CD4-positive, alpha-beta T cell treated with Interleukin-2 at 100 ng/mL for 4 hours (primary cell): ENCODE measurements around the gene PFAS.
A peak's percentile ranks its signal among the peaks of the same experiment; 100 is the strongest.
"Not testable (repeated sequence)": the region's sequence is repeated elsewhere in the genome, so short reads cannot be mapped to it uniquely, and the experiment has no call there.

ENCODE experiments used
- DNase-seq: peaks from one replicate; pipeline ENCODE4 v3.0.0-alpha.2; 2020; ENCODE audit warnings: low spot score

The PFAS gene

DNA sequence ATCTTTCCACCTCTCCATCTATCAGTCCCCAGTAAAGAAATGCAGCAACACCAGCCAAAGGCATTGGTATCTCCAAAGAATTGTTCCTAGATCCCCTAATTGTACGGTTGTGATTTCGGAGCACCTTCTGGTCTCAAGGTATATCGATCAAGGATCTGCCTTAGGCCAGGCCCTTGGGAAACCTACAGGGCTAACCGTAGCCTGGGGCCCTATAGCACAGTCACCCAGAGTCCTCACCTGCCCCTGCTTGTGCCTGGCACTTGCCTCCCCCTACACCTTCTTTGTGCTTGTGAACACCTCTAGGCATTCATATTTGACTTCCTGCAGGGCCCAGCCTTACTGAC lies 21.9 kb upstream of the PFAS start:
- DNase-seq = no peak

- no peak for DNase-seq
Measured at GRCh38 chr17:8231701-8232100, 17.4 kb upstream of the PFAS start.

DNA sequence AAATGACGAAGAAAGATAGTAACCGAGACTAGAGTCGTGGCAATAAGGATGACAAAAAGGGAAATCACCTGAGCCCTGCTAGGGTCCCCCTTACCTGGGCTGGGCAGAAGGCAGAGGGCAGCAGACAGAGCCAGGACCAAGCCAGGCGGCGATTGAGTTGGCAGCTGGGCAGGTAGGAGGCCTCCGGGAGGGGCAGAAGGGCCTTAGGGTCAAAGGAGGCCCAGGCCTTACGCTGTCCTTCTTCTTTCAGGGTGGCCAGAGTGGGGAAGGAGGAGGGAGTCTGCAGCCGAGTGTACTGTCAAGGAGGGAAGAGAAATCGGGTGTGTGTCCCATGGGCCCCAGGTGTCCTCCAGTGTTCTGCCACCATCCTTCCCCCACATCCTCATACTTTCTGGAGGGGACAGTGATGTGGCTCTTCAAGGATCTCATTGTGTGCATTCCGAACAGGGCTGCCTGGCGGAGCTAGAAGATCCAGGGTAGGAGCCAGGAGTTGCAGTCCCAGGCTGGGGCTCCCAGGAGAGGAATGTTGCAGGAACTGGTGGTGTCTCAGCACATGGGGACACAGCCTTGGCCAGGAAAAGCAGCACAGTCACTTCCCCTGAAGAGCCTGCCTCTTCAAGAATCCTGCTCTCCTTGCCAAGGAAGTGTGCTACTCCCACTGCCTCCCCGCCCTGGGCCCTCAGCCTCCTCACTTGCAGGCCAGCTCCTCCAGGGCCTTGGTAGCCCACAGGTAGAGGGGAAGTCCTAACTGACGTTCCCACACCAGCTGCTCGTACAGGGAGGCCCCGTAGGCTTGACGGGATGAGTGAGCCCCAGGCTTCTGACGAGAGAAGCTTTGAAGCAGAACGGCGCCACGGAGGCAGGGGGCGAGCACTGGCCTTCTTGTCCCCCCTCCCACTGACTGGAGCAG lies 14.5 kb upstream of the PFAS start:
- no peak for DNase-seq

- DNase-seq = no peak
Measured at GRCh38 chr17:8235676-8236075, 13.4 kb upstream of the PFAS start.

DNA sequence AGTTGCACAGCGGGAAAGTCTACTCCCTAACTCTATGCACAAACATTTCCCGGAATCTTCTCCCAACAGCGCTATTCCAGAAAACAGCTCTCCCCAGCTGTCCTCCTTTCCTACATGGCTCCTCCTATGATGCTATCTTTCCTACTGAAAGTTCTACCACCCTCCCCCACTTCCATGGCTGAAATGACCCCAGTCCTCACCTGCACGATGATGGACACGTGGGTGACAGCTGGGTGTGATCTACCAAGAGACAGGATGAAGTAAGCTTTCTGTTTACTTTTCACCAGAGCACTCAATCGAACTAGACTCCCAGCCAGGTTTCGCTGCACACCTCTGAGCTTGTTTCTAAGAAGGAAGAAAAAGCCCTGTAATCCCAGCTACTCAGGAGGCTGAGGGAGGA lies 11.9 kb upstream of the PFAS start:
- DNase-seq = no peak

- no peak for DNase-seq
Measured at GRCh38 chr17:8237886-8238285, 11.2 kb upstream of the PFAS start.

- DNase-seq = peak; percentile 28
Measured at GRCh38 chr17:8243827-8244226, 5.3 kb upstream of the PFAS start.

DNA sequence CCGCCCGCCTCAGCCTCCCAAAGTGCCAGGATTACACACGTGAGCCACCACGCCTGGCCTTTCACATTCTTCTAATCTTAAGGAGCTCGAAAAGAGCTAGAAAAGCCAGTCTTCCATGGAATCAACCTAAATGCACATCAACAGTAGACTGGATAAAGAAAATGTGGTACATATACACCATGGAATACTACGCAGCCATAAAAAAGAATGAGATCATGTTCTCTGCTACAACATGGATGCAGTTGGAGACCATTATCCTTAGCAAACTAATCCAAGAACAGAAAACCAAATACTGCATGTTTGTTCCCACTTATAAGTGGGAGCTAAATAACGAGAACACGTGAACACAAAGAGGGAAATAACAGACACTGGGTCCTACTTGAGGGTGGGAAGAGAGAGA lies 4.3 kb upstream of the PFAS start:
- DNase-seq = no peak

DNA sequence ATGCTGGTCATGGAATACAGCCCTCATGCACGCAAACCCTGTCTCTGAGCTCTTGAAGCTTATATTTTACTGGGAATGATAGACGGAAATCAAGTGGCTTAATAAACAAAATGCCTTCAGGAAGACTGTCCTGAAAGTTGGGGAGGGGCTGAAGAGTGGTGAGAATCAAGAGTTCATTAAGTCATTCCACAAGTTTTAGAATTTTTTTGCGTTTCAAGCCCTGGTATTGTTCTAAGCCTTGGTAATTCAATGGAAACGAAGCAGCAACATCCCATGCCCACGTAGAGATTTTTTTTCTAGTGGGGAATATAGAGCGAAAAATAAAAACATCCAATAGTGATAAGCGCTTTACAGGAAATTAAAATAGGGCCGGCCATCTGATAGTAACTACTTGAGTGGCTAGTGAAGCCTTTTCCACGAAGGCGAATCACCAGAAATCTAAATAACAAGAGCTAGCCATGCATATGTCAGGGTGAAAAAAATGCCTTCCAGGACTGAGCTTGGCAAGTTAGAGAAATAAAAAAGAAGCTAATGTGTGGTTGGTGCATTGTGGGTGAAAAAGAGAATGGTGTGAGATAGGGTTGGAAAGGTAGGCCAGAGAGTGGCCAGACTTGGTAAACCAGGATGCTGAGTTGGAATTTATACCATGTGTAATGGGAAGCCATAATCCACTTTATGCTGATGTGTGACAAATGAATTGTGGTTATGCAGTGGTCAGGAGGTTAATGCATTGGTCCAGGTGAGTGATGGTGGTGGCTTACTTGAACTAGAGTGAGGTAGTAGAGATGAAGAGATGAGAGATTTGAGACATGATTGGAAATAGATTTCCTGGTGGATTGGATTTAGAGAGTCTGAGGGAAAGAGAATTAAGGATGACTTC lies 772 bp downstream of the PFAS start:
- DNase-seq = no peak

- DNase-seq = not testable (repeated sequence)
Measured at GRCh38 chr17:8251411-8251810, 2.3 kb downstream of the PFAS start.

GRCh38 chr17:8253801-8254200 lies 4.7 kb downstream of the PFAS start:
- peak; percentile 8 for DNase-seq

DNA sequence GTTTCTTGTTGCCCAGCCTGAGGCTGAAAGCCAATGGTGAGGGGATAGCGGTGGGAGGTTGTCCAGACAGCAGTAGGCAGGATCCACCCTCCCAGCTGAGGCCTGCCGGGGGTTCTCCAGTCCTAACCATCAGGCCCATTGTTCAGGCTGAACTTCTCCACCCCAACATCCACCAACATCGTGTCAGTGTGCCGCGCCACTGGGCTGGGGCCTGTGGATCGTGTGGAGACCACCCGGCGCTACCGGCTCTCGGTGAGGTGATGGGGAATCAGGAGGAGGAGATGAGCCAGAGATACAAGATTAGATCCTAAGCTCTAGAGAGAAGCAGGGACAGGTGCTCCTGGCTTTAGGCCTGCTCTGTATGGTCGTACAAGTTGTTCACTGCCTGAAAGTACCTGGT lies 5.8 kb downstream of the PFAS start:
- DNase-seq = no peak

DNA sequence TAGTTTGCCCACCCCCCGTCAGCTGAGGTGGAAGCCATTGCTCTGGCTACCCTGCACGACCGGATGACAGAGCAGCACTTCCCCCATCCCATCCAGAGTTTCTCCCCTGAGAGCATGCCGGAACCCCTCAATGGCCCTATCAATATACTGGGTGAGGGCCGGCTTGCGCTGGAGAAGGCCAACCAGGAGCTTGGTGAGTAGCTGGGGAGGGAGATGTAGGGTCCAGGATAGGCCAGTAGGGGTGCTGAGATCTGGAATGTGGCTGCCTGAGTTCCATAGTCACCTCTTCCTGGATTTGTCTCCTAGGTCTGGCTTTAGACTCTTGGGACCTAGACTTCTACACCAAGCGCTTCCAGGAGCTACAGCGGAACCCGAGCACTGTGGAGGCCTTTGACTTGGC lies 6.4 kb downstream of the PFAS start:
- no peak for DNase-seq

- DNase-seq = no peak
Measured at GRCh38 chr17:8256291-8256690, 7.2 kb downstream of the PFAS start.

DNA sequence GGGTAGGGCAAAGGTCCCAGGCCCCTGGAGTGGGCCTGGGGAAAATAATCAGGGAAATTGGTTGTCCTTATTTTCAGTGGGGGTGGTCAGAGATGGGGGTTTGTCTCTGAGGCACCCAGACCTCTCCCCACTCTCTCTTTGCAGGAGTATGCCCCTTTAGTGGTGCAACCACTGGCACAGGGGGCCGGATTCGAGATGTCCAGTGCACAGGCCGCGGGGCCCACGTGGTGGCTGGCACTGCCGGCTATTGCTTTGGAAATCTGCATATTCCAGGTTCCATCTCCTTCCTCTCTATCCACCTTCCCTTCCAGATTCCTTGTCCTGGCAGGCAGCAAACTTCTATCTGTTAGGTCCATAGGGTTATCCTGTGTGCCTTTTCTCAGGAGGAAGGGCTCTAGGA lies 7.6 kb downstream of the PFAS start:
- no peak for DNase-seq

DNA sequence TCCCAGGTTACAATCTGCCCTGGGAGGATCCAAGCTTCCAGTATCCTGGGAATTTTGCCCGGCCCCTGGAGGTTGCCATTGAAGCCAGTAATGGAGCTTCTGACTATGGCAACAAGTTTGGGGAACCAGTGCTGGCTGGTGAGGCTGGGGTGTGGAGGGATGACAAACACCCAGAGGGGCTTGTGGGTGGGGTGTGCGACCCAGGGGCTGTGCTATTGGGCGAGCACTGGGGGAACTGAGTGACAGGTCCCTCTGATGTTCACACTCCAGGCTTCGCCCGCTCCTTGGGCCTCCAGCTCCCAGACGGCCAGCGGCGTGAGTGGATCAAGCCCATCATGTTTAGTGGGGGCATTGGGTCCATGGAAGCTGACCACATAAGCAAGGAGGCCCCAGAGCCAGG lies 8.7 kb downstream of the PFAS start:
- no peak for DNase-seq

DNA sequence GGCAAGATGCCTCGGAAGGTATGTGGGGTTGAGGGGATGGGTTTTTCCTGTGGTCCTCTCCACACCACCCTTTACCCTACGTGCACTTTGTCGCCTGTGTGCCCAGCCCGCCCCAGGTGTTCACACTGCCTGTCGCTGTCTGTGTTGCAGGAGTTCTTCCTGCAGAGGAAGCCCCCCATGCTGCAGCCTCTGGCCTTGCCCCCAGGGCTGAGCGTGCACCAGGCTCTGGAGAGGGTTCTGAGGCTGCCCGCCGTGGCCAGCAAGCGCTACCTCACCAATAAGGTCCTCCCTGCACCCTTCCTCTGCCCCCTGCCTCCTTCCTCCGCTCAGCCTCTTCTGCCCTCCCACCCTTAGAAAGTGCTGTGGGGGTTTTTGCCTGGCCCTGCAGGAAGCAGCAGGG lies 15.2 kb downstream of the PFAS start:
- DNase-seq = no peak

- no peak for DNase-seq
Measured at GRCh38 chr17:8264836-8265542, 15.9 kb downstream of the PFAS start.

GRCh38 chr17:8266648-8267479 lies 17.8 kb downstream of the PFAS start:
- DNase-seq = no peak

- no peak for DNase-seq
Measured at GRCh38 chr17:8267480-8268147, 18.5 kb downstream of the PFAS start.
